ENCODE data around the gene FARP1. TPM values are rescaled to one million over a fixed set of nuclear protein-coding genes. Genes with fewer than 3 reads are reported as not detected.

The FARP1 gene
- total and polyA plus RNA-seq, 2 of the 13 experiments (the other 11 are each of a cell fraction or from before 2014, with no cell fraction given), result 70.6 to 126 TPM

DNA sequence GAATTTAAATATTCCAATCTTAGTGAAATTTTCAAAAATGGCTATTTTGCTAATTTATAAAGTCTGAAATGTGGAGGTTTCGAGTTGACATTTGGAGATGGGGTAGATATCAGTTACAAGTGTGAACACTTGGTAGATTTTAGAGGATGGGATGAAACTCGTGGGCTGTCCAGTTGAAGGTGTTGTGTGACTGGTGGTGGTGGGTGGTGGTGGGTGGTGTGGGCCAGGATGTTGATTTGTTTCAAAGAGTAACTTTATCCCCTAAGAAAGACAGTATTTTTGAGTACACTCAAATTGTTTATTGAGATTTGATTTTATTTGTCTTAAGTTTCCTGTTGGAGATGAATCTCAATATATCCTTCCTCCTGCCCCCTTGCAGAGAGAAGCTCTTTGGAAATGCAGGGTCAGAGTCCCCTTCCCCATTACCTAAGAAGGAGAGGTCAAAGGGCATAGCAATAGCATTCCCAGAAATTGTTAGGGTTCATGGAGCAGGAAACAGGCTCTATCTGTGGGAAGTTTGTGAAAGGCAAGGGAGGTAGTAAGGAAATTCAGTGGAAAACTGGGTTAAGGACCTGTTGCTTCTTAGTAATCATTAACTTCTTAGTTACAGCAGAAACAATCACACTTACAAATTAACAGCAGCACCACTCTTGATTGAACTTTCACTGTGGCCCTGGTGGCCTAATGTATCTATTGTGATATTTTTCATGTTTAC, 167.7 kb downstream of the FARP1 start (continued):
- TF ChIP-seq, protein P1, sequence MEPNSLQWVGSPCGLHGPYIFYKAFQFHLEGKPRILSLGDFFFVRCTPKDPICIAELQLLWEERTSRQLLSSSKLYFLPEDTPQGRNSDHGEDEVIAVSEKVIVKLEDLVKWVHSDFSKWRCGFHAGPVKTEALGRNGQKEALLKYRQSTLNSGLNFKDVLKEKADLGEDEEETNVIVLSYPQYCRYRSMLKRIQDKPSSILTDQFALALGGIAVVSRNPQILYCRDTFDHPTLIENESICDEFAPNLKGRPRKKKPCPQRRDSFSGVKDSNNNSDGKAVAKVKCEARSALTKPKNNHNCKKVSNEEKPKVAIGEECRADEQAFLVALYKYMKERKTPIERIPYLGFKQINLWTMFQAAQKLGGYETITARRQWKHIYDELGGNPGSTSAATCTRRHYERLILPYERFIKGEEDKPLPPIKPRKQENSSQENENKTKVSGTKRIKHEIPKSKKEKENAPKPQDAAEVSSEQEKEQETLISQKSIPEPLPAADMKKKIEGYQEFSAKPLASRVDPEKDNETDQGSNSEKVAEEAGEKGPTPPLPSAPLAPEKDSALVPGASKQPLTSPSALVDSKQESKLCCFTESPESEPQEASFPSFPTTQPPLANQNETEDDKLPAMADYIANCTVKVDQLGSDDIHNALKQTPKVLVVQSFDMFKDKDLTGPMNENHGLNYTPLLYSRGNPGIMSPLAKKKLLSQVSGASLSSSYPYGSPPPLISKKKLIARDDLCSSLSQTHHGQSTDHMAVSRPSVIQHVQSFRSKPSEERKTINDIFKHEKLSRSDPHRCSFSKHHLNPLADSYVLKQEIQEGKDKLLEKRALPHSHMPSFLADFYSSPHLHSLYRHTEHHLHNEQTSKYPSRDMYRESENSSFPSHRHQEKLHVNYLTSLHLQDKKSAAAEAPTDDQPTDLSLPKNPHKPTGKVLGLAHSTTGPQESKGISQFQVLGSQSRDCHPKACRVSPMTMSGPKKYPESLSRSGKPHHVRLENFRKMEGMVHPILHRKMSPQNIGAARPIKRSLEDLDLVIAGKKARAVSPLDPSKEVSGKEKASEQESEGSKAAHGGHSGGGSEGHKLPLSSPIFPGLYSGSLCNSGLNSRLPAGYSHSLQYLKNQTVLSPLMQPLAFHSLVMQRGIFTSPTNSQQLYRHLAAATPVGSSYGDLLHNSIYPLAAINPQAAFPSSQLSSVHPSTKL (CRISPR knock-in tag; IDR thresholded peaks at IDR 0.05), result peak; percentile 93
- peak; percentile 70 for TF ChIP-seq BCL6 (CRISPR knock-in tag; IDR thresholded peaks at IDR 0.05)
- TF ChIP-seq HMG20A (CRISPR knock-in tag; IDR thresholded peaks at IDR 0.05; ENCODE audit: borderline replicate concordance), result peak; percentile 73; the same call in 1 of the 2 replicates
- TF ChIP-seq GATAD2A (CRISPR knock-in tag; IDR thresholded peaks at IDR 0.05), result peak; percentile 92
- no peak for TF ChIP-seq ZNF563 (CRISPR knock-in tag; IDR thresholded peaks at IDR 0.05)
- peak; percentile 68; the same call in 1 of the 2 replicates for TF ChIP-seq FOXO1 (CRISPR knock-in tag; IDR thresholded peaks at IDR 0.05)
- TF ChIP-seq ZSCAN9 (CRISPR knock-in tag; IDR thresholded peaks at IDR 0.05; ENCODE audit: borderline replicate concordance), result no peak
- no peak for TF ChIP-seq PCBP1 (IDR thresholded peaks at IDR 0.05; ENCODE audit: borderline replicate concordance, low read depth, low read length)
- no peak for TF ChIP-seq ARNT2 (CRISPR knock-in tag; IDR thresholded peaks at IDR 0.05; ENCODE audit: low read depth)
- TF ChIP-seq CREB1 (IDR thresholded peaks at IDR 0.05), result no peak
- TF ChIP-seq CREB1 (CRISPR knock-in tag; IDR thresholded peaks at IDR 0.05), result peak; percentile 64
- peak; percentile 61; the same call in 1 of the 2 replicates for TF ChIP-seq IRF2 (CRISPR knock-in tag; IDR thresholded peaks at IDR 0.05)
- TF ChIP-seq, protein P2, sequence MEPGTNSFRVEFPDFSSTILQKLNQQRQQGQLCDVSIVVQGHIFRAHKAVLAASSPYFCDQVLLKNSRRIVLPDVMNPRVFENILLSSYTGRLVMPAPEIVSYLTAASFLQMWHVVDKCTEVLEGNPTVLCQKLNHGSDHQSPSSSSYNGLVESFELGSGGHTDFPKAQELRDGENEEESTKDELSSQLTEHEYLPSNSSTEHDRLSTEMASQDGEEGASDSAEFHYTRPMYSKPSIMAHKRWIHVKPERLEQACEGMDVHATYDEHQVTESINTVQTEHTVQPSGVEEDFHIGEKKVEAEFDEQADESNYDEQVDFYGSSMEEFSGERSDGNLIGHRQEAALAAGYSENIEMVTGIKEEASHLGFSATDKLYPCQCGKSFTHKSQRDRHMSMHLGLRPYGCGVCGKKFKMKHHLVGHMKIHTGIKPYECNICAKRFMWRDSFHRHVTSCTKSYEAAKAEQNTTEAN (CRISPR knock-in tag; conservative IDR thresholded peaks at IDR 0.05), result 0 out of 2 replicates have a peak, but pooled peaks have one; percentile 26
- TF ChIP-seq, protein P3, sequence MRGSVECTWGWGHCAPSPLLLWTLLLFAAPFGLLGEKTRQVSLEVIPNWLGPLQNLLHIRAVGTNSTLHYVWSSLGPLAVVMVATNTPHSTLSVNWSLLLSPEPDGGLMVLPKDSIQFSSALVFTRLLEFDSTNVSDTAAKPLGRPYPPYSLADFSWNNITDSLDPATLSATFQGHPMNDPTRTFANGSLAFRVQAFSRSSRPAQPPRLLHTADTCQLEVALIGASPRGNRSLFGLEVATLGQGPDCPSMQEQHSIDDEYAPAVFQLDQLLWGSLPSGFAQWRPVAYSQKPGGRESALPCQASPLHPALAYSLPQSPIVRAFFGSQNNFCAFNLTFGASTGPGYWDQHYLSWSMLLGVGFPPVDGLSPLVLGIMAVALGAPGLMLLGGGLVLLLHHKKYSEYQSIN (CRISPR knock-in tag; IDR thresholded peaks at IDR 0.05; ENCODE audit: borderline replicate concordance), result no peak
- TF ChIP-seq KAT7 (CRISPR knock-in tag; IDR thresholded peaks at IDR 0.05; ENCODE audit: borderline replicate concordance), result 0 out of 2 replicates have a peak, but pooled peaks have one; percentile 4
- no peak for TF ChIP-seq MAFG (CRISPR knock-in tag; IDR thresholded peaks at IDR 0.05)
- TF ChIP-seq, protein P4, sequence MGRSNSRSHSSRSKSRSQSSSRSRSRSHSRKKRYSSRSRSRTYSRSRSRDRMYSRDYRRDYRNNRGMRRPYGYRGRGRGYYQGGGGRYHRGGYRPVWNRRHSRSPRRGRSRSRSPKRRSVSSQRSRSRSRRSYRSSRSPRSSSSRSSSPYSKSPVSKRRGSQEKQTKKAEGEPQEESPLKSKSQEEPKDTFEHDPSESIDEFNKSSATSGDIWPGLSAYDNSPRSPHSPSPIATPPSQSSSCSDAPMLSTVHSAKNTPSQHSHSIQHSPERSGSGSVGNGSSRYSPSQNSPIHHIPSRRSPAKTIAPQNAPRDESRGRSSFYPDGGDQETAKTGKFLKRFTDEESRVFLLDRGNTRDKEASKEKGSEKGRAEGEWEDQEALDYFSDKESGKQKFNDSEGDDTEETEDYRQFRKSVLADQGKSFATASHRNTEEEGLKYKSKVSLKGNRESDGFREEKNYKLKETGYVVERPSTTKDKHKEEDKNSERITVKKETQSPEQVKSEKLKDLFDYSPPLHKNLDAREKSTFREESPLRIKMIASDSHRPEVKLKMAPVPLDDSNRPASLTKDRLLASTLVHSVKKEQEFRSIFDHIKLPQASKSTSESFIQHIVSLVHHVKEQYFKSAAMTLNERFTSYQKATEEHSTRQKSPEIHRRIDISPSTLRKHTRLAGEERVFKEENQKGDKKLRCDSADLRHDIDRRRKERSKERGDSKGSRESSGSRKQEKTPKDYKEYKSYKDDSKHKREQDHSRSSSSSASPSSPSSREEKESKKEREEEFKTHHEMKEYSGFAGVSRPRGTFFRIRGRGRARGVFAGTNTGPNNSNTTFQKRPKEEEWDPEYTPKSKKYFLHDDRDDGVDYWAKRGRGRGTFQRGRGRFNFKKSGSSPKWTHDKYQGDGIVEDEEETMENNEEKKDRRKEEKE (IDR thresholded peaks at IDR 0.05), result no peak
- no peak for TF ChIP-seq ZNF766 (CRISPR knock-in tag; IDR thresholded peaks at IDR 0.05; ENCODE audit: borderline replicate concordance)
- TF ChIP-seq, protein P5, sequence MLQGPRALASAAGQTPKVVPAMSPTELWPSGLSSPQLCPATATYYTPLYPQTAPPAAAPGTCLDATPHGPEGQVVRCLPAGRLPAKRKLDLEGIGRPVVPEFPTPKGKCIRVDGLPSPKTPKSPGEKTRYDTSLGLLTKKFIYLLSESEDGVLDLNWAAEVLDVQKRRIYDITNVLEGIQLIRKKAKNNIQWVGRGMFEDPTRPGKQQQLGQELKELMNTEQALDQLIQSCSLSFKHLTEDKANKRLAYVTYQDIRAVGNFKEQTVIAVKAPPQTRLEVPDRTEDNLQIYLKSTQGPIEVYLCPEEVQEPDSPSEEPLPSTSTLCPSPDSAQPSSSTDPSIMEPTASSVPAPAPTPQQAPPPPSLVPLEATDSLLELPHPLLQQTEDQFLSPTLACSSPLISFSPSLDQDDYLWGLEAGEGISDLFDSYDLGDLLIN (CRISPR knock-in tag; IDR thresholded peaks at IDR 0.05; ENCODE audit: borderline replicate concordance), result no peak
- no peak for TF ChIP-seq SP2 (CRISPR knock-in tag; IDR thresholded peaks at IDR 0.05)

Measured in HepG2 (cell line).